Stomach (tissue), 4 donors: ENCODE data around the gene KLF14.

Experiments
- POLR2A ChIP-seq, 4 donors: fragments of 450-650 bp; IDR thresholded peaks; one replicate each; pipeline ENCODE4 v1.6.1; 2016; ENCODE audit warnings: antibody characterized with exemption in 4 of 4, control low read depth in 2 of 4, mild to moderate bottlenecking in 1 of 4, moderate library complexity in 1 of 4
- POLR2AphosphoS5 ChIP-seq, 3 donors: sonication (generic); formaldehyde crosslinking; IDR thresholded peaks; one replicate each; pipeline ENCODE4 v1.6.1; 2016; ENCODE audit warnings: antibody characterized with exemption in 3 of 3
- TF ChIP-seq, protein P1 (sequence below), 7 experiments: fragments of 450-650 bp in 4 of 7; fragments of 200-600 bp in 3 of 7; sonication (generic) in 3 of 7; IDR thresholded peaks; one replicate each; pipeline ENCODE4 v1.5.1; 2016 to 2019; ENCODE audit warnings: antibody characterized with exemption in 7 of 7, control low read depth in 2 of 7, mild to moderate bottlenecking in 1 of 7

DNA sequence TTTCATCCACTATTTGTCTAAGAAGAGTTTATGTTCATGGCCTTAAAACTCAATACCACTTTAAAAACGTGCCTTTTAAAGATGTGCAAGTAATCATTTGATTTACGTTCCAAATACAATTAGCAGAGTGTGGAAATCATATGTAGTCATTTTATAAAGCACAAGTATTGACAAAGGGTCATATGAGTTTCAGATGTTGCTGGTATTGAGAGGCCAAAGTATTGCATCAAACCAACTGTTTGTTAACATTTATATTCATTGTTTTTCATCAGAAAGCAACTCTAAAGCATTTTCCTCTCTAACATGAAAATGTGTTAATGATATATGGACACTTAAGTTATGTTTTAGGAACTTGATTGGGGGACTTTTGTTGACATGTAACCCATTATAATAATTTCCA is 36.2 kb downstream of the KLF14 start:
- TF ChIP-seq, protein P1, sequence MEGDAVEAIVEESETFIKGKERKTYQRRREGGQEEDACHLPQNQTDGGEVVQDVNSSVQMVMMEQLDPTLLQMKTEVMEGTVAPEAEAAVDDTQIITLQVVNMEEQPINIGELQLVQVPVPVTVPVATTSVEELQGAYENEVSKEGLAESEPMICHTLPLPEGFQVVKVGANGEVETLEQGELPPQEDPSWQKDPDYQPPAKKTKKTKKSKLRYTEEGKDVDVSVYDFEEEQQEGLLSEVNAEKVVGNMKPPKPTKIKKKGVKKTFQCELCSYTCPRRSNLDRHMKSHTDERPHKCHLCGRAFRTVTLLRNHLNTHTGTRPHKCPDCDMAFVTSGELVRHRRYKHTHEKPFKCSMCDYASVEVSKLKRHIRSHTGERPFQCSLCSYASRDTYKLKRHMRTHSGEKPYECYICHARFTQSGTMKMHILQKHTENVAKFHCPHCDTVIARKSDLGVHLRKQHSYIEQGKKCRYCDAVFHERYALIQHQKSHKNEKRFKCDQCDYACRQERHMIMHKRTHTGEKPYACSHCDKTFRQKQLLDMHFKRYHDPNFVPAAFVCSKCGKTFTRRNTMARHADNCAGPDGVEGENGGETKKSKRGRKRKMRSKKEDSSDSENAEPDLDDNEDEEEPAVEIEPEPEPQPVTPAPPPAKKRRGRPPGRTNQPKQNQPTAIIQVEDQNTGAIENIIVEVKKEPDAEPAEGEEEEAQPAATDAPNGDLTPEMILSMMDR (IDR thresholded peaks at IDR 0.05), result no peak
- no peak for TF ChIP-seq POLR2A (IDR thresholded peaks at IDR 0.05)
- TF ChIP-seq POLR2AphosphoS5 (IDR thresholded peaks at IDR 0.05), result no peak
